Astrocyte (in vitro differentiated cells and primary cell): Measurements from ENCODE around the gene MYH10. TPM values are rescaled to one million over a fixed set of nuclear protein-coding genes. Genes with fewer than 3 reads are reported as not detected.

Experiments
- DNase-seq: peaks from one replicate; pipeline ENCODE4 v3.0.0-alpha.2; 2010; ENCODE audit warnings: low read depth
- FAIRE-seq: peaks from 2 replicates; lab custom pipeline; 2011; peaks lifted over from hg19 to GRCh38; lab: Jason Lieb, UNC
- H2AFZ ChIP-seq: 2 replicates; pipeline ENCODE4 v1.6.0; 2012; ENCODE audit warnings: low read depth, low read length, inconsistent platforms
- H3K27ac ChIP-seq: 2 replicates; pipeline ENCODE4 v1.5.1; 2011; ENCODE audit warnings: low read depth, low read length, inconsistent platforms
- H3K27me3 ChIP-seq: 2 replicates; pipeline ENCODE4 v1.6.0; 2011; ENCODE audit warnings: low read length, inconsistent platforms; ENCODE audit not compliant: insufficient read depth
- H3K36me3 ChIP-seq: 2 replicates; pipeline ENCODE4 v1.5.1; 2011; ENCODE audit warnings: low read length, inconsistent platforms; ENCODE audit not compliant: insufficient read depth
- H3K4me1 ChIP-seq: 2 replicates; pipeline ENCODE4 v1.5.1; 2011; ENCODE audit warnings: low read length, inconsistent platforms; ENCODE audit not compliant: insufficient read depth
- H3K4me2 ChIP-seq: 2 replicates; pipeline ENCODE4 v1.6.0; 2012; ENCODE audit warnings: low read length, inconsistent platforms
- H3K4me3 ChIP-seq: 2 replicates; pipeline ENCODE4 v1.5.1; 2011; ENCODE audit warnings: low read depth, mild to moderate bottlenecking, low read length, inconsistent platforms; ENCODE audit not compliant: insufficient read depth
- H3K79me2 ChIP-seq: 2 replicates; pipeline ENCODE4 v1.6.0; 2012; ENCODE audit warnings: mild to moderate bottlenecking, low read length, inconsistent platforms; ENCODE audit not compliant: insufficient read depth
- H3K9ac ChIP-seq: 2 replicates; pipeline ENCODE4 v1.6.0; 2012; ENCODE audit warnings: mild to moderate bottlenecking, low read length, inconsistent platforms
- H3K9me3 ChIP-seq: 2 replicates; pipeline ENCODE4 v1.5.1; 2012; ENCODE audit warnings: low read depth, mild to moderate bottlenecking, low read length, inconsistent platforms; ENCODE audit not compliant: insufficient read depth
- H4K20me1 ChIP-seq: 2 replicates; pipeline ENCODE4 v1.6.0; 2012; ENCODE audit warnings: low read length, inconsistent platforms; ENCODE audit not compliant: insufficient read depth
- H3K27ac Mint-ChIP-seq: one replicate; pipeline ENCODE4 v1.8.0; 2021; ENCODE audit warnings: mild to moderate bottlenecking, mixed read lengths; ENCODE audit not compliant: unreplicated experiment
- H3K27me3 Mint-ChIP-seq: one replicate; pipeline ENCODE4 v1.8.0; 2021; ENCODE audit warnings: low read depth, mixed read lengths; ENCODE audit not compliant: unreplicated experiment
- H3K36me3 Mint-ChIP-seq: one replicate; pipeline ENCODE4 v1.8.0; 2021; ENCODE audit warnings: low read depth, mixed read lengths; ENCODE audit not compliant: unreplicated experiment
- H3K4me1 Mint-ChIP-seq: one replicate; pipeline ENCODE4 v1.8.0; 2021; ENCODE audit warnings: low read depth, mixed read lengths; ENCODE audit not compliant: unreplicated experiment
- H3K4me3 Mint-ChIP-seq: one replicate; pipeline ENCODE4 v1.8.0; 2021; ENCODE audit warnings: mild to moderate bottlenecking, moderate library complexity, mixed read lengths; ENCODE audit not compliant: unreplicated experiment
- H3K9me3 Mint-ChIP-seq: one replicate; pipeline ENCODE4 v1.8.0; 2021; ENCODE audit warnings: mild to moderate bottlenecking, mixed read lengths; ENCODE audit not compliant: unreplicated experiment
- EZH2 ChIP-seq: IDR thresholded peaks from 2 replicates; pipeline ENCODE4 v1.6.1; 2012; ENCODE audit warnings: mild to moderate bottlenecking, low read length, inconsistent platforms; ENCODE audit not compliant: insufficient read depth
- total RNA-seq: library from RNA; stranded (reverse); gene quantifications from 2 replicates; pipeline ENCODE4 v1.2.1, GENCODE V29; 2021
- TF ChIP-seq, protein P1 (sequence below): IDR thresholded peaks from 2 replicates; pipeline ENCODE4 v1.5.1; 2011; ENCODE audit warnings: low read depth, mild to moderate bottlenecking, inconsistent platforms, low read length, moderate library complexity; ENCODE audit not compliant: insufficient read depth

The MYH10 gene
- total RNA-seq, 1 donor from 2014 or later: 150 TPM

DNA sequence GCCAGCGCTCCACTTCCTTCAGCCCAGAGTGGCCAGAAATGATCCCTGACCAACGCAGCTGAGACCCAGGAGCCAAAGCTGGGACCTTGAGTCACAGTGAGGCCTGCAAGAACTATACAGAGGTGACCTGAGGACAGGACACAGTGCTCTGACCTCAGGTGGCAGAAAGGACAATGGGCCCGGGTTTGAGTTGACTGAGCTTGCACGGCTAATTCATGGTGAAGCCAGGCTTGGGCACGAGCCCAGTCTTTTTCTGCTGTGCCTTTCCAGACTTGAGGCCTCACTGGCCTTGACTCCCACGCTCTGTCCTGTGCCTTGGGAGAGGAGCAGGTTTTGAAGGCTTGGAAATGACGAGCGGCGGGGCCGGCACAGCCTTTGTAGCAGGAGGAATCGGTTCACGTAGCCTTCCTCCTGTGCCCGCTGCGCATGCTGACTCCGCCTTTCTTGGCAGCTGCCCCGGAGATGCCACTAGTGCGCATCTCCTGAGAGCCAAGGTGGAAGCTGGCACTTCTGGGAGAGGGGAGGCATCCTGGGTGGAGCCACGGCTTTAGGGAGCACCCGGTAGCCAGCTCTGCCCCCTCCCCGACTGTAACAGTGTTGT is 160.0 kb downstream of the MYH10 start:
- Histone ChIP-seq H4K20me1 (peaks cover 100% of the 10 kb centered on the region), H3K4me1 (peaks cover 9% of the 10 kb centered on the region), H2AFZ (no peak overlapping the region), H3K4me2 (peak overlapping the region; percentile 41), H3K9ac (no peak overlapping the region), H3K36me3 (peaks cover 50% of the 10 kb centered on the region), H3K4me3 (no peak overlapping the region), H3K27ac (no peak overlapping the region), H3K27me3 (no peaks in the 10 kb centered on the region), H3K9me3 (no peaks in the 10 kb centered on the region), H3K79me2 (peaks cover 45% of the 10 kb centered on the region)
- H3K36me3 Mint-ChIP-seq: peaks cover 33% of the 10 kb centered on the region
- DNase-seq (peak; percentile 41), FAIRE-seq (no peak)
- no peak overlapping the region for H3K4me3 Mint-ChIP-seq
- H3K4me1 Mint-ChIP-seq: peaks cover 6% of the 10 kb centered on the region
- H3K9me3 Mint-ChIP-seq: no peaks in the 10 kb centered on the region
- no peak overlapping the region for H3K27ac Mint-ChIP-seq
- TF ChIP-seq, protein P1, sequence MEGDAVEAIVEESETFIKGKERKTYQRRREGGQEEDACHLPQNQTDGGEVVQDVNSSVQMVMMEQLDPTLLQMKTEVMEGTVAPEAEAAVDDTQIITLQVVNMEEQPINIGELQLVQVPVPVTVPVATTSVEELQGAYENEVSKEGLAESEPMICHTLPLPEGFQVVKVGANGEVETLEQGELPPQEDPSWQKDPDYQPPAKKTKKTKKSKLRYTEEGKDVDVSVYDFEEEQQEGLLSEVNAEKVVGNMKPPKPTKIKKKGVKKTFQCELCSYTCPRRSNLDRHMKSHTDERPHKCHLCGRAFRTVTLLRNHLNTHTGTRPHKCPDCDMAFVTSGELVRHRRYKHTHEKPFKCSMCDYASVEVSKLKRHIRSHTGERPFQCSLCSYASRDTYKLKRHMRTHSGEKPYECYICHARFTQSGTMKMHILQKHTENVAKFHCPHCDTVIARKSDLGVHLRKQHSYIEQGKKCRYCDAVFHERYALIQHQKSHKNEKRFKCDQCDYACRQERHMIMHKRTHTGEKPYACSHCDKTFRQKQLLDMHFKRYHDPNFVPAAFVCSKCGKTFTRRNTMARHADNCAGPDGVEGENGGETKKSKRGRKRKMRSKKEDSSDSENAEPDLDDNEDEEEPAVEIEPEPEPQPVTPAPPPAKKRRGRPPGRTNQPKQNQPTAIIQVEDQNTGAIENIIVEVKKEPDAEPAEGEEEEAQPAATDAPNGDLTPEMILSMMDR: no peak
- no peak for TF ChIP-seq EZH2
- no peaks in the 10 kb centered on the region for H3K27me3 Mint-ChIP-seq

DNA sequence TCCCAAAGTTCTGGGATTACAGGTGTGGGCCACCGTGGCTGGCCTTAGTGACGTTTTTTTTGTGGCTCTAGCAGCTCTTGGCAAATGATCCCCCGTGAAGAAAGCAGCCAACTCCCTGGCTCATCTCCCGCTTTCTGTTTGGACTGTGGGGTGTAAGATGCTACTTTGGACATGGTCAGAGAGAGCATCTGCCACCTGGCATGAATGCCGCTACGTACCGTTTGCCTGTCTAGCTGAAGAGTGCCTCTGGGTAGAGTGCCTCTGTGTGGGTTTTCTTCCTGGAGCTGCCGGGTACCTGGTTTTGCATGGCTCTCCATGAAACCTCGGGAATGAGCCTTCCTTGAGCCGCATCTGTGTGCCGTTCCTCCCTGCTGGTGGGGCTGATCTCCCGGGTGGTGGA is 160.6 kb downstream of the MYH10 start:
- H3K27me3 Mint-ChIP-seq: no peaks in the 10 kb centered on the region
- FAIRE-seq (no peak), DNase-seq (no peak)
- peaks cover 9% of the 10 kb centered on the region for H3K4me1 ChIP-seq
- H3K36me3 Mint-ChIP-seq: peaks cover 27% of the 10 kb centered on the region
- no peaks in the 10 kb centered on the region for H3K9me3 ChIP-seq
- no peaks in the 10 kb centered on the region for H3K9me3 Mint-ChIP-seq
- H3K27ac ChIP-seq: no peak overlapping the region
- no peak overlapping the region for H3K4me3 ChIP-seq
- H4K20me1 ChIP-seq: peaks cover 100% of the 10 kb centered on the region
- H3K9ac ChIP-seq: no peak overlapping the region
- no peak overlapping the region for H2AFZ ChIP-seq
- no peak overlapping the region for H3K4me2 ChIP-seq
- peaks cover 11% of the 10 kb centered on the region for H3K4me1 Mint-ChIP-seq
- peaks cover 51% of the 10 kb centered on the region for H3K79me2 ChIP-seq
- no peak overlapping the region for H3K27ac Mint-ChIP-seq
- TF ChIP-seq, protein P1: no peak
- TF ChIP-seq EZH2: no peak
- H3K4me3 Mint-ChIP-seq: no peak overlapping the region
- H3K27me3 ChIP-seq: no peaks in the 10 kb centered on the region
- peaks cover 50% of the 10 kb centered on the region for H3K36me3 ChIP-seq

DNA sequence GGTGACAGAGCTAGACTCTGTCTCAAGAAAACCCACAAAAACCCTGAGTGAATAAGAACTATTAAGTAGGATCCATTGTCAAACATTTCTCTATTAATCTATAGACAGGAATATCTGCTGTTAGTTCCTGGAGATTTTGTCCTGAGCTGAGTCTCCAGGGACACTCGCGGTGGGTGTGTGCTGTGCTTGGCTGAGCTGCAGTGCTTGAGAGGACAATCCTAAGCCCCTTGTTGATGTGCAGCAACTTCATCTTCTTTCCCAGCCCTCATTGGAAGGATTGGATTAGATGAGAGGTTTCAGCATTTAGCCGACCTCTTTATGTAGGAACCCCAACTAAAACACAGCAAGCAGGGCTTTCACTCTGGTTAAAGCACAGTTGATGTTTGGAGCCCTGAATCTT is 161.5 kb downstream of the MYH10 start:
- Mint-ChIP-seq H3K9me3 (no peaks in the 10 kb centered on the region), H3K36me3 (peaks cover 25% of the 10 kb centered on the region), H3K4me3 (no peak overlapping the region), H3K27me3 (no peaks in the 10 kb centered on the region), H3K27ac (no peak overlapping the region), H3K4me1 (peaks cover 11% of the 10 kb centered on the region)
- H4K20me1 ChIP-seq: peaks cover 100% of the 10 kb centered on the region
- H3K79me2 ChIP-seq: peaks cover 61% of the 10 kb centered on the region
- no peak for FAIRE-seq
- no peak for DNase-seq
- no peaks in the 10 kb centered on the region for H3K9me3 ChIP-seq
- no peak overlapping the region for H3K9ac ChIP-seq
- no peak overlapping the region for H2AFZ ChIP-seq
- H3K4me3 ChIP-seq: no peak overlapping the region
- TF ChIP-seq EZH2: no peak
- TF ChIP-seq, protein P1: no peak
- H3K27ac ChIP-seq: no peak overlapping the region
- peaks cover 9% of the 10 kb centered on the region for H3K4me1 ChIP-seq
- H3K4me2 ChIP-seq: no peak overlapping the region
- H3K27me3 ChIP-seq: no peaks in the 10 kb centered on the region
- H3K36me3 ChIP-seq: peaks cover 47% of the 10 kb centered on the region
